ENCODE measurements around the gene NME2. TPM values are rescaled to one million over a fixed set of nuclear protein-coding genes. Genes with fewer than 3 reads are reported as not detected.

NME2 gene
- total RNA-seq, 1 experiment from 2014 or later, result 418 TPM

- Histone ChIP-seq H3K27me3 (no peaks in the 10 kb centered on the region), H3K27ac (no peak overlapping the region), H3K4me3 (no peak overlapping the region), H3K36me3 (no peaks in the 10 kb centered on the region), H3K4me1 (peaks cover 7% of the 10 kb centered on the region), H3K9me3 (replicated peaks) (no peaks in the 10 kb centered on the region)
- DNase-seq, result no peak
Measured at GRCh38 chr17:51142597-51142996, 23.6 kb upstream of the NME2 start.

GRCh38 chr17:51144266-51145022 lies 21.8 kb upstream of the NME2 start:
- Histone ChIP-seq H3K4me3 (no peak overlapping the region), H3K9me3 (replicated peaks) (no peaks in the 10 kb centered on the region)

GRCh38 chr17:51147650-51148049 lies 18.6 kb upstream of the NME2 start:
- DNase-seq, result peak; percentile 17 to 32
- H3K9me3 ChIP-seq (replicated peaks), result no peaks in the 10 kb centered on the region
- peaks cover 13% of the 10 kb centered on the region for H3K4me1 ChIP-seq
- H3K27ac ChIP-seq, result peak overlapping the region; percentile 13; the same call in 1 of the 2 replicates
- H3K36me3 ChIP-seq, result no peaks in the 10 kb centered on the region
- no peak overlapping the region for H3K4me3 ChIP-seq
- no peaks in the 10 kb centered on the region for H3K27me3 ChIP-seq

More at GRCh38 chr17:51144266-51145022, 21.8 kb upstream of the NME2 start:
- DNase-seq, result peak in 1 of 2 experiments; percentile 22
- H3K36me3 ChIP-seq, result no peaks in the 10 kb centered on the region
- no peak overlapping the region for H3K27ac ChIP-seq
- H3K4me1 ChIP-seq, result peaks cover 13% of the 10 kb centered on the region
- no peaks in the 10 kb centered on the region for H3K27me3 ChIP-seq

GRCh38 chr17:51149163-51149562 lies 17.0 kb upstream of the NME2 start:
- H3K9me3 ChIP-seq (replicated peaks), result no peaks in the 10 kb centered on the region
- peaks cover 13% of the 10 kb centered on the region for H3K4me1 ChIP-seq
- no peaks in the 10 kb centered on the region for H3K27me3 ChIP-seq
- DNase-seq, result no peak
- H3K36me3 ChIP-seq, result no peaks in the 10 kb centered on the region
- no peak overlapping the region for H3K4me3 ChIP-seq
- H3K27ac ChIP-seq, result no peak overlapping the region

GRCh38 chr17:51150932-51151331 lies 15.3 kb upstream of the NME2 start:
- no peak overlapping the region for H3K27ac ChIP-seq
- DNase-seq, result no peak
- H3K4me3 ChIP-seq, result no peak overlapping the region
- no peaks in the 10 kb centered on the region for H3K9me3 ChIP-seq (replicated peaks)
- H3K36me3 ChIP-seq, result peaks cover 3% of the 10 kb centered on the region; the same call in 1 of the 2 replicates
- H3K4me1 ChIP-seq, result peaks cover 13% of the 10 kb centered on the region
- no peaks in the 10 kb centered on the region for H3K27me3 ChIP-seq

GRCh38 chr17:51152766-51153209 lies 13.4 kb upstream of the NME2 start:
- Histone ChIP-seq H3K27me3 (no peaks in the 10 kb centered on the region), H3K27ac (peak overlapping the region; percentile 73), H3K4me1 (peaks cover 3% of the 10 kb centered on the region), H3K36me3 (peaks cover 17% of the 10 kb centered on the region; the same call in 1 of the 2 replicates), H3K9me3 (replicated peaks) (no peaks in the 10 kb centered on the region), H3K4me3 (peak overlapping the region; percentile 86)
- peak; percentile 13 to 61 for DNase-seq

- Histone ChIP-seq H3K36me3 (peaks cover 23% of the 10 kb centered on the region), H3K4me3 (peak within 1 kb of the TSS; percentile 86), H3K27me3 (no peaks in the 10 kb centered on the region), H3K4me1 (no peaks in the 10 kb centered on the region), H3K27ac (peak within 1 kb of the TSS; percentile 73), H3K9me3 (replicated peaks) (no peaks in the 10 kb centered on the region)
- DNase-seq, result peak; percentile 96 to 98
Measured at GRCh38 chr17:51153210-51154072, 12.8 kb upstream of the NME2 start, which contains the start of gene NME1. Gene NME1 (plus strand): TSS chr17:51153559. CDS start chr17:51155655, 2,096 bp downstream.

GRCh38 chr17:51154176-51154575 lies 12.0 kb upstream of the NME2 start:
- H3K36me3 ChIP-seq, result peaks cover 29% of the 10 kb centered on the region
- no peaks in the 10 kb centered on the region for H3K27me3 ChIP-seq
- no peaks in the 10 kb centered on the region for H3K9me3 ChIP-seq (replicated peaks)
- H3K27ac ChIP-seq, result peak overlapping the region; percentile 73
- no peaks in the 10 kb centered on the region for H3K4me1 ChIP-seq
- DNase-seq, result peak in 1 of 2 experiments; percentile 24
- H3K4me3 ChIP-seq, result peak overlapping the region; percentile 86

- no peaks in the 10 kb centered on the region for H3K27me3 ChIP-seq
- no peaks in the 10 kb centered on the region for H3K4me1 ChIP-seq
- H3K9me3 ChIP-seq (replicated peaks), result no peaks in the 10 kb centered on the region
- H3K4me3 ChIP-seq, result no peak overlapping the region
- H3K36me3 ChIP-seq, result peaks cover 40% of the 10 kb centered on the region
- no peak for DNase-seq
- no peak overlapping the region for H3K27ac ChIP-seq
Measured at GRCh38 chr17:51155416-51155815, 10.8 kb upstream of the NME2 start.

- Histone ChIP-seq H3K4me3 (no peak overlapping the region), H3K36me3 (peaks cover 65% of the 10 kb centered on the region), H3K27ac (no peak overlapping the region), H3K9me3 (replicated peaks) (no peaks in the 10 kb centered on the region), H3K27me3 (no peaks in the 10 kb centered on the region), H3K4me1 (no peaks in the 10 kb centered on the region)
- no peak for DNase-seq
Measured at GRCh38 chr17:51159604-51160003, 6.6 kb upstream of the NME2 start.

- no peak for DNase-seq
- no peaks in the 10 kb centered on the region for H3K4me1 ChIP-seq
- no peaks in the 10 kb centered on the region for H3K27me3 ChIP-seq
- H3K9me3 ChIP-seq (replicated peaks), result no peaks in the 10 kb centered on the region
- H3K4me3 ChIP-seq, result no peak overlapping the region
- H3K27ac ChIP-seq, result no peak overlapping the region
- H3K36me3 ChIP-seq, result peaks cover 56% of the 10 kb centered on the region
Measured at GRCh38 chr17:51161541-51161940, 4.7 kb upstream of the NME2 start.

- Histone ChIP-seq H3K27ac (no peak overlapping the region), H3K36me3 (peaks cover 49% of the 10 kb centered on the region), H3K4me1 (no peaks in the 10 kb centered on the region), H3K9me3 (replicated peaks) (no peaks in the 10 kb centered on the region), H3K4me3 (peak overlapping the region; percentile 91), H3K27me3 (no peaks in the 10 kb centered on the region)
- DNase-seq, result peak in 1 of 2 experiments; percentile 17
Measured at GRCh38 chr17:51164911-51165679, 1.1 kb upstream of the NME2 start.

- no peak for DNase-seq
- Histone ChIP-seq H3K9me3 (replicated peaks) (no peaks in the 10 kb centered on the region), H3K36me3 (peaks cover 50% of the 10 kb centered on the region), H3K4me3 (peak overlapping the region; percentile 91), H3K27me3 (no peaks in the 10 kb centered on the region), H3K4me1 (no peaks in the 10 kb centered on the region), H3K27ac (no peak overlapping the region)
Measured at GRCh38 chr17:51165680-51166197, 472 bp upstream of the NME2 start.
